HCT116 (cell line): ENCODE results near the gene RASGRF2. TPM values are rescaled to one million over a fixed set of nuclear protein-coding genes. Genes with fewer than 3 reads are reported as not detected.

Experiments used
- ATAC-seq: fragments of 200-7000 bp; cut with Tn5 transposase; 2 replicates; pipeline ENCODE4 v1.9.1; 2020; ENCODE audit warnings: mild to moderate bottlenecking, moderate library complexity
- BruUV-seq: library from RNA; stranded (reverse); fragments of 400-500 nt; replicated peaks from 2 replicates; lab custom pipeline; 2021; lab: Mats Ljungman, UMichigan
- CTCF ChIA-PET: fragments of 300-600 bp; sonication (Branson Sonifier 250); formaldehyde crosslinking; loops from one replicate; lab custom pipeline; 2021; ENCODE audit warnings: antibody characterized with exemption; lab: Charles Lee
- POLR2A ChIA-PET: fragments of 300-600, 350-600 bp; sonication (Branson Sonifier 250); formaldehyde crosslinking; loops from one replicate; lab custom pipeline; 2021; ENCODE audit warnings: antibody characterized with exemption; lab: Charles Lee
- RAD21 ChIA-PET, 2 experiments: fragments of 300-600 bp; sonication (Branson Sonifier 250); formaldehyde crosslinking; loops; one replicate each; lab custom pipeline; 2023; ENCODE audit warnings: low total read pairs in 2 of 2; ENCODE audit not compliant: uncharacterized antibody in 2 of 2, unreplicated experiment in 2 of 2, low non-redundant PET in 1 of 2; lab: Charles Lee
- DNase-seq: peaks from one replicate; pipeline ENCODE4 v3.0.0-alpha.2; 2010; ENCODE audit warnings: low read depth, low spot score
- H2AFZ ChIP-seq: fragments of 200-600 bp; shearing (Covaris generic), sonication (generic); 2 replicates; pipeline ENCODE4 v1.6.1; 2017; ENCODE audit warnings: low read depth, mixed run types, mixed read lengths, antibody characterized with exemption, low read length; ENCODE audit not compliant: poor library complexity, severe bottlenecking
- H3K27ac ChIP-seq: 2 replicates; pipeline ENCODE4 v1.5.1; 2012; ENCODE audit warnings: low read depth, low read length
- H3K27me3 ChIP-seq: fragments of 200-600 bp; sonication (generic); 2 replicates; pipeline ENCODE4 v1.6.1; 2016; ENCODE audit warnings: mixed run types, low read length, mixed read lengths; ENCODE audit not compliant: insufficient read depth
- H3K36me3 ChIP-seq, 2 experiments: fragments of 200-500 bp in 1 of 2; fragments of 200-600 bp in 1 of 2; sonication (Bioruptor generic) in 1 of 2; sonication (generic) in 1 of 2; 2 replicates each; pipeline versions ENCODE4 v1.5.1 to v1.6.1; 2014 to 2016; ENCODE audit warnings: low read length in 2 of 2, inconsistent platforms in 1 of 2, mixed read lengths in 1 of 2, mixed run types in 1 of 2; ENCODE audit not compliant: insufficient read depth in 2 of 2, control insufficient read depth in 1 of 2
- H3K4me1 ChIP-seq, 2 experiments: fragments of 200-600 bp in 1 of 2; sonication (generic) in 1 of 2; 2 replicates each; pipeline versions ENCODE4 v1.5.1 to v1.6.1; 2012 to 2017; ENCODE audit warnings: low read length in 2 of 2, inconsistent platforms in 1 of 2, mild to moderate bottlenecking in 1 of 2, mixed read lengths in 1 of 2, mixed run types in 1 of 2, moderate library complexity in 1 of 2; ENCODE audit not compliant: insufficient read depth in 2 of 2, control insufficient read depth in 1 of 2
- H3K4me2 ChIP-seq: fragments of 200-600 bp; sonication (generic); 2 replicates; pipeline ENCODE4 v1.6.1; 2017; ENCODE audit warnings: mixed run types, low read length, mixed read lengths
- H3K4me3 ChIP-seq, 2 experiments: fragments of 200-600 bp in 1 of 2; sonication (generic) in 1 of 2; replicated peaks in 1 of 2; 2 replicates each; pipeline ENCODE4 v1.5.1; 2011 to 2016; ENCODE audit warnings: low read length in 2 of 2, control low read depth in 1 of 2, low read depth in 1 of 2, mild to moderate bottlenecking in 1 of 2, mixed read lengths in 1 of 2, mixed run types in 1 of 2
- H3K79me2 ChIP-seq: fragments of 200-600 bp; sonication (generic); 2 replicates; pipeline ENCODE4 v1.6.1; 2017; ENCODE audit warnings: mild to moderate bottlenecking, mixed run types, low read length, moderate library complexity, mixed read lengths; ENCODE audit not compliant: insufficient read depth
- H3K9ac ChIP-seq: fragments of 200-600 bp; sonication (generic); 2 replicates; pipeline ENCODE4 v1.6.1; 2016; ENCODE audit warnings: low read length, mixed read lengths
- H3K9me2 ChIP-seq: fragments of 200-600 bp; sonication (generic), shearing (Covaris generic); 2 replicates; pipeline ENCODE4 v1.6.1; 2017; ENCODE audit warnings: mixed run types, mild to moderate bottlenecking, moderate library complexity; ENCODE audit not compliant: insufficient read depth
- H3K9me3 ChIP-seq, 2 experiments: fragments of 200-500 bp in 1 of 2; fragments of 200-600 bp in 1 of 2; sonication (Bioruptor generic) in 1 of 2; sonication (generic) in 1 of 2; 2 replicates each; pipeline ENCODE4 v1.6.1; 2014 to 2017; ENCODE audit warnings: low read length in 2 of 2, mixed read lengths in 2 of 2, inconsistent platforms in 1 of 2, low read depth in 1 of 2, mild to moderate bottlenecking in 1 of 2, mixed run types in 1 of 2, moderate library complexity in 1 of 2; ENCODE audit not compliant: control insufficient read depth in 1 of 2, insufficient read depth in 1 of 2
- H4K20me1 ChIP-seq: fragments of 200-600 bp; sonication (generic), shearing (Covaris generic); 2 replicates; pipeline ENCODE4 v1.6.1; 2017; ENCODE audit warnings: mixed run types, mild to moderate bottlenecking, moderate library complexity; ENCODE audit not compliant: insufficient read depth
- FOSL1 ChIP-seq: IDR thresholded peaks from 2 replicates; pipeline ENCODE4 v1.6.1; 2012; ENCODE audit warnings: low read depth
- REST ChIP-seq: IDR thresholded peaks from 2 replicates; pipeline ENCODE4 v1.6.1; 2012; ENCODE audit warnings: low read depth
- SP1 ChIP-seq: IDR thresholded peaks from 2 replicates; pipeline ENCODE4 v1.6.1; 2012; ENCODE audit warnings: low read depth
- intact Hi-C: fragments of 100-400 bp; cut with micrococcal nuclease; formaldehyde crosslinking; loops from 2 replicates; pipeline ENCODE4 v1.10.0; 2022
- total RNA-seq: library from RNA; stranded (reverse); gene quantifications from one replicate; pipeline ENCODE4 v1.2.1, GENCODE V29; 2021; ENCODE audit not compliant: unreplicated experiment

RASGRF2 gene
- total RNA-seq, 1 experiment from 2014 or later: 0.05 TPM

GRCh38 chr5:81068063-81068462 lies 107.9 kb downstream of the RASGRF2 start:
- no TSS peak for BruUV-seq
- Histone ChIP-seq H3K27ac (no peak overlapping the region), H3K9me2 (no peaks in the 10 kb centered on the region), H3K79me2 (no peaks in the 10 kb centered on the region), H3K4me1 (no peaks in the 10 kb centered on the region), H3K9me3 (no peaks in the 10 kb centered on the region), H3K36me3 (no peaks in the 10 kb centered on the region), H2AFZ (no peak overlapping the region), H3K4me2 (no peak overlapping the region), H4K20me1 (no peaks in the 10 kb centered on the region), H3K27me3 (no peaks in the 10 kb centered on the region), H3K4me3 (no peak overlapping the region), H3K9ac (no peak overlapping the region)
- no peak for DNase-seq
- no peak for TF ChIP-seq REST
- RAD21 ChIA-PET: no interaction called here
- ATAC-seq: no peak
- POLR2A ChIA-PET: no interaction called here
- CTCF ChIA-PET: no interaction called here
- intact Hi-C loops: no loop called here

DNA sequence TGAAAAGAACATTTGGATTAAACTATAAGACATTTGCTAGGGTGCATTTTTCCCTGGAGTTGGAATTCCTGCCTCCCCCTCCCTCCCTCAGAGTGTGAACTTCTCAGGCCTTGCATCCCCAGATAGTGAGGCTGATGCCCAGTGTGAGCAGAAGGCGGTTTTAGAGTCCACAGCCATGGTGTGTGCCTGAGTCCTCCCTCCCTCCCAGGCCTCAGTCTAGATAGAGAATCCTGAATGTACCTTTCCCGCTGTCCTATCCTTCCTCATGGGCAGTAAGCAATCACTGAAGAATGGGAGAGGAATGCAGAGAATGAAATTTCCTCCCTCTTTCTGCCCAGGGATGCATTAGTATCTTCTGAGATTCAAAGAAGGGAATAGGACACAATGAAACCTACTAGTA lies 108.5 kb downstream of the RASGRF2 start:
- Histone ChIP-seq H3K9ac (no peak overlapping the region), H4K20me1 (no peaks in the 10 kb centered on the region), H3K79me2 (no peaks in the 10 kb centered on the region), H3K4me1 (no peaks in the 10 kb centered on the region), H3K27ac (no peak overlapping the region), H3K27me3 (no peaks in the 10 kb centered on the region), H3K4me3 (no peak overlapping the region), H2AFZ (no peak overlapping the region), H3K4me2 (no peak overlapping the region), H3K9me3 (no peaks in the 10 kb centered on the region), H3K36me3 (no peaks in the 10 kb centered on the region), H3K9me2 (no peaks in the 10 kb centered on the region)
- CTCF ChIA-PET: no interaction called here
- RAD21 ChIA-PET: no interaction called here
- TF ChIP-seq FOSL1 (no peak), SP1 (no peak)
- intact Hi-C loops: no loop called here
- no peak for ATAC-seq
- POLR2A ChIA-PET: no interaction called here
- no TSS peak for BruUV-seq
- DNase-seq: no peak
